SK-N-SH (cell line): Measurements from ENCODE around the gene DLEC1. TPM values are rescaled to one million over a fixed set of nuclear protein-coding genes. Genes with fewer than 3 reads are reported as not detected.

Experiments used
- CTCF ChIA-PET: fragments of 300-600, 350-600 bp; formaldehyde crosslinking; extraction: SDS; loops from one replicate; lab custom pipeline; 2021; lab: Yijun Ruan, JAX
- POLR2A ChIA-PET: fragments of 350-600 bp; sonication (Branson Sonifier 250); formaldehyde crosslinking; extraction: SDS; loops from one replicate; lab custom pipeline; 2020; ENCODE audit warnings: antibody characterized with exemption, inconsistent platforms; lab: Yijun Ruan, JAX
- DNase-seq: peaks from one replicate; pipeline ENCODE4 v3.0.0; 2012
- H2AFZ ChIP-seq: fragments of 200-600 bp; sonication (generic); 2 replicates; pipeline ENCODE4 v1.8.1; 2016; ENCODE audit warnings: antibody characterized with exemption, mild to moderate bottlenecking, low read depth
- H3F3A ChIP-seq: fragments of 200-600 bp; sonication (generic); replicated peaks from 2 replicates; pipeline ENCODE3; 2016; ENCODE audit warnings: antibody characterized with exemption, mild to moderate bottlenecking; ENCODE audit not compliant: insufficient read depth
- H3K27ac ChIP-seq, 2 experiments: fragments of 200-500 bp in 1 of 2; fragments of 200-600 bp in 1 of 2; sonication (Bioruptor generic) in 1 of 2; sonication (generic), shearing (Covaris generic) in 1 of 2; 2 replicates each; pipeline versions ENCODE4 v1.5.1 to v1.6.1; 2014 to 2016; ENCODE audit warnings: low read depth in 2 of 2, inconsistent platforms in 1 of 2, low read length in 1 of 2, mild to moderate bottlenecking in 1 of 2, mixed read lengths in 1 of 2
- H3K27me3 ChIP-seq: fragments of 200-600 bp; sonication (generic), shearing (Covaris generic); 2 replicates; pipeline ENCODE4 v1.6.1; 2016; ENCODE audit warnings: mixed run types; ENCODE audit not compliant: insufficient read depth
- H3K36me3 ChIP-seq, 2 experiments: fragments of 200-500 bp in 1 of 2; fragments of 200-600 bp in 1 of 2; sonication (Bioruptor generic) in 1 of 2; sonication (generic) in 1 of 2; replicated peaks in 1 of 2; 2 replicates each; pipeline versions ENCODE3 to v1.5.1; 2014 to 2016; ENCODE audit warnings: low read length in 1 of 2, mild to moderate bottlenecking in 1 of 2; ENCODE audit not compliant: insufficient read depth in 2 of 2, control insufficient read depth in 1 of 2
- H3K4me1 ChIP-seq, 2 experiments: fragments of 200-500 bp in 1 of 2; fragments of 200-600 bp in 1 of 2; sonication (Bioruptor generic) in 1 of 2; sonication (generic), shearing (Covaris generic) in 1 of 2; 2 replicates each; pipeline versions ENCODE4 v1.5.1 to v1.6.1; 2014 to 2016; ENCODE audit warnings: low read depth in 1 of 2, low read length in 1 of 2, mixed run types in 1 of 2; ENCODE audit not compliant: insufficient read depth in 2 of 2, control insufficient read depth in 1 of 2
- H3K4me2 ChIP-seq: fragments of 200-600 bp; sonication (generic), shearing (Covaris generic); 2 replicates; pipeline ENCODE4 v1.6.1; 2017; ENCODE audit warnings: mixed run types
- H3K4me3 ChIP-seq, 2 experiments: fragments of 200-500 bp in 1 of 2; fragments of 200-600 bp in 1 of 2; sonication (Bioruptor generic) in 1 of 2; sonication (generic), shearing (Covaris generic) in 1 of 2; 2 replicates each; pipeline versions ENCODE4 v1.5.1 to v1.8.1; 2014 to 2016; ENCODE audit warnings: low read depth in 2 of 2, inconsistent platforms in 1 of 2, low read length in 1 of 2, mild to moderate bottlenecking in 1 of 2, mixed read lengths in 1 of 2, moderate library complexity in 1 of 2
- H3K79me2 ChIP-seq: fragments of 200-600 bp; sonication (generic); 2 replicates; pipeline ENCODE4 v1.8.1; 2017; ENCODE audit warnings: mild to moderate bottlenecking; ENCODE audit not compliant: insufficient read depth
- H3K9ac ChIP-seq: fragments of 200-600 bp; sonication (generic); 2 replicates; pipeline ENCODE4 v1.6.1; 2017; ENCODE audit warnings: mixed run types
- H3K9me2 ChIP-seq: fragments of 200-600 bp; sonication (generic); 2 replicates; pipeline ENCODE4 v1.6.1; 2017; ENCODE audit warnings: mixed run types
- H3K9me3 ChIP-seq: fragments of 200-600 bp; sonication (generic); 2 replicates; pipeline ENCODE4 v1.6.1; 2017; ENCODE audit warnings: mixed run types, mild to moderate bottlenecking, moderate library complexity
- H4K20me1 ChIP-seq: fragments of 200-600 bp; sonication (generic); 2 replicates; pipeline ENCODE4 v1.6.1; 2017; ENCODE audit warnings: mild to moderate bottlenecking, mixed run types; ENCODE audit not compliant: insufficient read depth
- CTCF ChIP-seq: fragments of 200-600 bp; sonication (generic); IDR thresholded peaks from 2 replicates; pipeline ENCODE4 v1.6.1; 2017; ENCODE audit warnings: antibody characterized with exemption, mild to moderate bottlenecking, moderate library complexity
- ELF1 ChIP-seq: IDR thresholded peaks from 2 replicates; pipeline ENCODE4 v1.4.0; 2012
- EP300 ChIP-seq, 2 experiments: IDR thresholded peaks; 2 replicates each; pipeline versions ENCODE4 v1.4.0 to v1.6.1; 2012; ENCODE audit warnings: borderline replicate concordance in 1 of 2, low read depth in 1 of 2, low read length in 1 of 2
- FOXJ3 ChIP-seq: sonication (generic); formaldehyde crosslinking; IDR thresholded peaks from 2 replicates; pipeline ENCODE4 v1.5.1; 2020; ENCODE audit warnings: mild to moderate bottlenecking, missing genetic modification reagents
- FOXM1 ChIP-seq: IDR thresholded peaks from 2 replicates; pipeline ENCODE4 v1.4.0; 2012; ENCODE audit warnings: low read depth, mild to moderate bottlenecking
- JUND ChIP-seq: IDR thresholded peaks from 2 replicates; pipeline ENCODE4 v1.4.0; 2012
- MAX ChIP-seq: IDR thresholded peaks from 2 replicates; pipeline ENCODE4 v1.4.0; 2012; ENCODE audit warnings: low read depth
- MXI1 ChIP-seq: IDR thresholded peaks from 2 replicates; pipeline ENCODE4 v1.6.1; 2012; ENCODE audit warnings: mild to moderate bottlenecking, low read depth, low read length, improper control_type of control experiment
- NFIC ChIP-seq: IDR thresholded peaks from 2 replicates; pipeline ENCODE4 v1.4.0; 2012; ENCODE audit warnings: borderline replicate concordance
- POLR2AphosphoS5 ChIP-seq: IDR thresholded peaks from 2 replicates; pipeline ENCODE4 v1.6.1; 2012; ENCODE audit warnings: low read depth, low read length
- RAD21 ChIP-seq: IDR thresholded peaks from 2 replicates; pipeline ENCODE4 v1.6.1; 2012; ENCODE audit warnings: mild to moderate bottlenecking, low read length
- RCOR1 ChIP-seq: fragments of 150-350 bp; IDR thresholded peaks from 2 replicates; pipeline ENCODE4 v1.6.1; 2017; ENCODE audit warnings: antibody characterized with exemption, low read length
- RFX5 ChIP-seq: IDR thresholded peaks from 2 replicates; pipeline ENCODE4 v1.6.1; 2012; ENCODE audit warnings: mild to moderate bottlenecking, improper control_type of control experiment, low read length
- SIN3A ChIP-seq: IDR thresholded peaks from 2 replicates; pipeline ENCODE4 v1.6.1; 2012; ENCODE audit warnings: low read depth, mild to moderate bottlenecking, low read length, moderate library complexity, borderline replicate concordance
- SMC3 ChIP-seq: IDR thresholded peaks from 2 replicates; pipeline ENCODE4 v1.6.1; 2012; ENCODE audit warnings: low read depth, low read length, improper control_type of control experiment
- TAF1 ChIP-seq: IDR thresholded peaks from 2 replicates; pipeline ENCODE4 v1.6.1; 2012; ENCODE audit warnings: low read depth, mild to moderate bottlenecking, low read length, moderate library complexity, borderline replicate concordance
- TEAD4 ChIP-seq: IDR thresholded peaks from 2 replicates; pipeline ENCODE4 v1.4.0; 2012; ENCODE audit warnings: mild to moderate bottlenecking, borderline replicate concordance; ENCODE audit not compliant: insufficient read depth
- USF1 ChIP-seq: IDR thresholded peaks from 2 replicates; pipeline ENCODE4 v1.4.0; 2012; ENCODE audit warnings: low read depth, borderline replicate concordance
- USF2 ChIP-seq: fragments of 150-350 bp; IDR thresholded peaks from 2 replicates; pipeline ENCODE4 v1.6.1; 2017; ENCODE audit warnings: antibody characterized with exemption, low read length, low read depth, borderline replicate concordance
- WGBS: methylation state at CpG from one replicate; pipeline ENCODE4 v1.1.6; 2017; ENCODE audit warnings: low lambda C conversion rate; 5-methylcytosine and 5-hydroxymethylcytosine counted together
- polyA plus RNA-seq, 3 experiments: library from polyadenylated mRNA; depleted of rRNA; stranded (reverse); fragments of >200 nt; gene quantifications; 2 replicates each; pipeline ENCODE4 v1.2.3, GENCODE V29; 2012

The DLEC1 gene
- 0.02 TPM in 1 of 2 replicates, not detected in the other for polyA plus RNA-seq (2012; rRNA removed)
- not detected in 2 replicates for polyA plus RNA-seq (2012; cell fraction: cytosol; rRNA removed)
- polyA plus RNA-seq (2012; cell fraction: nucleus; rRNA removed) = 0.01 TPM in 2 replicates

GRCh38 chr3:38039101-38039898 is at the start of gene DLEC1:
Gene DLEC1 (plus strand): TSS chr3:38039208. CDS start chr3:38039226, 18 bp downstream.
- ChIA-PET CTCF (no interaction called here), POLR2A (no interaction called here)
- 75% methylated on average over 49 of the region's 67 CpGs for WGBS
- Histone ChIP-seq H2AFZ (no peak within 1 kb of the TSS), H3K9me2 (no peaks in the 10 kb centered on the region), H3K27me3 (peaks cover under 1% of the 10 kb centered on the region; the same call in 1 of the 2 replicates), H3K79me2 (no peaks in the 10 kb centered on the region), H3K27ac (no peak within 1 kb of the TSS), H3K4me3 (no peak within 1 kb of the TSS), H3F3A (no peaks in the 10 kb centered on the region), H3K9me3 (no peaks in the 10 kb centered on the region), H3K9ac (no peak within 1 kb of the TSS), H3K4me2 (no peak within 1 kb of the TSS), H4K20me1 (no peaks in the 10 kb centered on the region), H3K36me3 (no peaks in the 10 kb centered on the region), H3K4me1 (no peaks in the 10 kb centered on the region)
- TF ChIP-seq FOXJ3 (CRISPR knock-in tag) = no peak
- TF ChIP-seq RFX5 = no peak
- no peak for TF ChIP-seq SMC3
- no peak for TF ChIP-seq USF1
- no peak for TF ChIP-seq POLR2AphosphoS5
- no peak for TF ChIP-seq USF2
- no peak for TF ChIP-seq ELF1
- no peak for TF ChIP-seq MXI1
- no peak for TF ChIP-seq TEAD4
- no peak for TF ChIP-seq FOXM1
- no peak for TF ChIP-seq RAD21
- DNase-seq = no peak

GRCh38 chr3:37989821-37990480 is 49.1 kb upstream of the DLEC1 start:
- Histone ChIP-seq H3K9ac (no peak overlapping the region), H3K4me3 (no peak overlapping the region), H3K79me2 (no peaks in the 10 kb centered on the region), H3K9me2 (no peaks in the 10 kb centered on the region), H3K27ac (no peak overlapping the region), H4K20me1 (no peaks in the 10 kb centered on the region), H3K27me3 (no peaks in the 10 kb centered on the region), H2AFZ (no peak overlapping the region), H3K9me3 (no peaks in the 10 kb centered on the region), H3K4me1 (peaks cover 0 to 4% of the 10 kb centered on the region in 2 experiments; a peak in 2 of 4 replicates), H3F3A (peaks cover 4% of the 10 kb centered on the region), H3K4me2 (no peak overlapping the region), H3K36me3 (no peaks in the 10 kb centered on the region)
- POLR2A ChIA-PET = no interaction called here
- WGBS = 98% methylated on average over 6 of the region's 7 CpGs
- CTCF ChIA-PET = interaction anchor here (1.0 to 1.7 kb wide), 2 partner anchors 15 to 17 kb away, joined by 3 to 4 read pairs; no protein-coding TSS in a partner anchor
- DNase-seq = no peak
- TF ChIP-seq MAX = no peak
- TF ChIP-seq ELF1 = no peak
- no peak for TF ChIP-seq EP300 (IDR thresholded peaks at IDR 0.05; ENCODE audit: borderline replicate concordance in 1 of 2, low read depth in 1 of 2, low read length in 1 of 2)
- TF ChIP-seq RCOR1 = no peak
- TF ChIP-seq NFIC = no peak
- TF ChIP-seq SIN3A = no peak
- TF ChIP-seq JUND = no peak
- no peak for TF ChIP-seq FOXM1
- no peak for TF ChIP-seq TAF1
- TF ChIP-seq CTCF = no peak
